ENCODE data around the gene PLCE1.
A peak's percentile ranks its signal among the peaks of the same experiment; 100 is the strongest.

DNA sequence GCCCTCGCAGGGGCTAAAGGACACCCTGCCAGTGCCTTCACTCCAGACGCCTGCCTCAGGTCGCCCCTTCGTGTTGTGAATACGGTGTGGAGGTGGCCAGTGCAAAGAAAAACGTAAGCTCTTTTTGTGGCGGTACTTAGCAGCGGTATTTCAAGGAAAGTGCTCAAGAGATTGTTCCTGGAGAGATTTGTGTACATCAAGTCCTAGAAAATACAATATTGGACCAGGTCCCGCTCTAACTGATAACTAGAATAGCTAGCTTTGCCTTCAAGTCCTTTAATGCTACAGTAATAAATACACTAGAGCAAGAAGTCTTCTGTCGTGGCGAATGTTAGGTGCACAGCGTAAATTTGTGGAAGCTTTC, 689 bp downstream of the PLCE1 start:
- TF ChIP-seq, protein P1, sequence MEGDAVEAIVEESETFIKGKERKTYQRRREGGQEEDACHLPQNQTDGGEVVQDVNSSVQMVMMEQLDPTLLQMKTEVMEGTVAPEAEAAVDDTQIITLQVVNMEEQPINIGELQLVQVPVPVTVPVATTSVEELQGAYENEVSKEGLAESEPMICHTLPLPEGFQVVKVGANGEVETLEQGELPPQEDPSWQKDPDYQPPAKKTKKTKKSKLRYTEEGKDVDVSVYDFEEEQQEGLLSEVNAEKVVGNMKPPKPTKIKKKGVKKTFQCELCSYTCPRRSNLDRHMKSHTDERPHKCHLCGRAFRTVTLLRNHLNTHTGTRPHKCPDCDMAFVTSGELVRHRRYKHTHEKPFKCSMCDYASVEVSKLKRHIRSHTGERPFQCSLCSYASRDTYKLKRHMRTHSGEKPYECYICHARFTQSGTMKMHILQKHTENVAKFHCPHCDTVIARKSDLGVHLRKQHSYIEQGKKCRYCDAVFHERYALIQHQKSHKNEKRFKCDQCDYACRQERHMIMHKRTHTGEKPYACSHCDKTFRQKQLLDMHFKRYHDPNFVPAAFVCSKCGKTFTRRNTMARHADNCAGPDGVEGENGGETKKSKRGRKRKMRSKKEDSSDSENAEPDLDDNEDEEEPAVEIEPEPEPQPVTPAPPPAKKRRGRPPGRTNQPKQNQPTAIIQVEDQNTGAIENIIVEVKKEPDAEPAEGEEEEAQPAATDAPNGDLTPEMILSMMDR (conservative IDR thresholded peaks at IDR 0.05 in 1 of 2, IDR thresholded peaks at IDR 0.05 in 1 of 2; ENCODE audit: low read depth in 1 of 2, low read length in 2 of 2): no peak
- peak; percentile 36 for TF ChIP-seq EZH2 (IDR thresholded peaks at IDR 0.05; ENCODE audit: low read length, missing control alignments)
